Measurements from ENCODE around the gene SMC6.

DNA sequence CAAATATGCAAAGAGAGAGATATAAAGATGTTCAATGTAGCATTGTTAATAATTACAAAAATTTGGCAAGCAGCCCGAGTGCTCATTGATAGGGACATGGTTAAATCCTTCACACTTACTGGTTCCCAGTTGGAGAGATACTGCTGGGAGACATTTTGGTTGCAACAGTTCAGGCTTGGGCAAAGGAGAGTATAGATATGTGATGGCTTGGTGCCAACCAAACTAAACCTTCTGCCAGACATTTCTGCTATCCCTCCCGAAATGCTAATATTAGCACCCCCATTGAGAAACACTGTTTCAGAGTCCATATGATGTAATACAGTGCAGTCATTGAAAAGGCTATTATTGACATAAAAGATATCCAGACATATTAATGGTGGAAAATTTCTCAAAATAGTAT is 11.8 kb upstream of the SMC6 start:
- TF ChIP-seq, protein P1, sequence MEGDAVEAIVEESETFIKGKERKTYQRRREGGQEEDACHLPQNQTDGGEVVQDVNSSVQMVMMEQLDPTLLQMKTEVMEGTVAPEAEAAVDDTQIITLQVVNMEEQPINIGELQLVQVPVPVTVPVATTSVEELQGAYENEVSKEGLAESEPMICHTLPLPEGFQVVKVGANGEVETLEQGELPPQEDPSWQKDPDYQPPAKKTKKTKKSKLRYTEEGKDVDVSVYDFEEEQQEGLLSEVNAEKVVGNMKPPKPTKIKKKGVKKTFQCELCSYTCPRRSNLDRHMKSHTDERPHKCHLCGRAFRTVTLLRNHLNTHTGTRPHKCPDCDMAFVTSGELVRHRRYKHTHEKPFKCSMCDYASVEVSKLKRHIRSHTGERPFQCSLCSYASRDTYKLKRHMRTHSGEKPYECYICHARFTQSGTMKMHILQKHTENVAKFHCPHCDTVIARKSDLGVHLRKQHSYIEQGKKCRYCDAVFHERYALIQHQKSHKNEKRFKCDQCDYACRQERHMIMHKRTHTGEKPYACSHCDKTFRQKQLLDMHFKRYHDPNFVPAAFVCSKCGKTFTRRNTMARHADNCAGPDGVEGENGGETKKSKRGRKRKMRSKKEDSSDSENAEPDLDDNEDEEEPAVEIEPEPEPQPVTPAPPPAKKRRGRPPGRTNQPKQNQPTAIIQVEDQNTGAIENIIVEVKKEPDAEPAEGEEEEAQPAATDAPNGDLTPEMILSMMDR (optimal IDR thresholded peaks at IDR 0.05 in 1 of 3, IDR thresholded peaks at IDR 0.05 in 1 of 3, conservative IDR thresholded peaks at IDR 0.05 in 1 of 3; ENCODE audit: extremely low read depth in 1 of 3, insufficient read depth in 2 of 3, low read length in 3 of 3): no peak
- no peak for TF ChIP-seq EZH2 (IDR thresholded peaks at IDR 0.05; ENCODE audit: low read length)
